ENCODE measurements around the gene NPY.
A peak's percentile ranks its signal among the peaks of the same experiment; 100 is the strongest.

NPY gene

DNA sequence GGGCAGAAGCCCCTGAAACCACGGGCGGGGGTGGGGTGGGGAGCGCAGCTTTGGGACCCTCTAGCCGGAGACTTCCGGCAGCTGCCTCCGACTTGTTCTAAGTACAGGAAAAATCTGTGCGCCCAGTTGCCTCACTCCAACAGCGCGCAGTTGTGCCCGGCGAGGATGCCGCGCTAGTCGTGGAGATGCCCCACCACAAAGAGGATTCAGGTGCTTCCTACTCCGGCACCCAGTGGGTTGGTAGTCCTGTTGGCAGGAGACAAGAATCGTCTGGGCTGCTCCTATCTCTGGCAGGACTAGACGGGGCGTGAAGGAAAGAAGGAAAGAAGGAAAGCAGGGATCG, 465 bp upstream of the NPY start:
- Histone ChIP-seq H3K4me3 (replicated peaks; ENCODE audit: low read depth, low read length) (peak overlapping the region; percentile 2; the same call in 1 of the 2 replicates), H3K27me3 (replicated peaks; ENCODE audit: control insufficient read depth, insufficient read depth, low read length) (peaks cover 3% of the 10 kb centered on the region), H3K36me3 (ENCODE audit: control insufficient read depth, insufficient read depth, low read length) (no peaks in the 10 kb centered on the region)
- DNase-seq (ENCODE audit: extremely low read depth, insufficient read length): peak; percentile 19
- TF ChIP-seq, protein P1, sequence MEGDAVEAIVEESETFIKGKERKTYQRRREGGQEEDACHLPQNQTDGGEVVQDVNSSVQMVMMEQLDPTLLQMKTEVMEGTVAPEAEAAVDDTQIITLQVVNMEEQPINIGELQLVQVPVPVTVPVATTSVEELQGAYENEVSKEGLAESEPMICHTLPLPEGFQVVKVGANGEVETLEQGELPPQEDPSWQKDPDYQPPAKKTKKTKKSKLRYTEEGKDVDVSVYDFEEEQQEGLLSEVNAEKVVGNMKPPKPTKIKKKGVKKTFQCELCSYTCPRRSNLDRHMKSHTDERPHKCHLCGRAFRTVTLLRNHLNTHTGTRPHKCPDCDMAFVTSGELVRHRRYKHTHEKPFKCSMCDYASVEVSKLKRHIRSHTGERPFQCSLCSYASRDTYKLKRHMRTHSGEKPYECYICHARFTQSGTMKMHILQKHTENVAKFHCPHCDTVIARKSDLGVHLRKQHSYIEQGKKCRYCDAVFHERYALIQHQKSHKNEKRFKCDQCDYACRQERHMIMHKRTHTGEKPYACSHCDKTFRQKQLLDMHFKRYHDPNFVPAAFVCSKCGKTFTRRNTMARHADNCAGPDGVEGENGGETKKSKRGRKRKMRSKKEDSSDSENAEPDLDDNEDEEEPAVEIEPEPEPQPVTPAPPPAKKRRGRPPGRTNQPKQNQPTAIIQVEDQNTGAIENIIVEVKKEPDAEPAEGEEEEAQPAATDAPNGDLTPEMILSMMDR (IDR thresholded peaks at IDR 0.05; ENCODE audit: insufficient read depth, low read length, poor library complexity, severe bottlenecking): no peak

DNA sequence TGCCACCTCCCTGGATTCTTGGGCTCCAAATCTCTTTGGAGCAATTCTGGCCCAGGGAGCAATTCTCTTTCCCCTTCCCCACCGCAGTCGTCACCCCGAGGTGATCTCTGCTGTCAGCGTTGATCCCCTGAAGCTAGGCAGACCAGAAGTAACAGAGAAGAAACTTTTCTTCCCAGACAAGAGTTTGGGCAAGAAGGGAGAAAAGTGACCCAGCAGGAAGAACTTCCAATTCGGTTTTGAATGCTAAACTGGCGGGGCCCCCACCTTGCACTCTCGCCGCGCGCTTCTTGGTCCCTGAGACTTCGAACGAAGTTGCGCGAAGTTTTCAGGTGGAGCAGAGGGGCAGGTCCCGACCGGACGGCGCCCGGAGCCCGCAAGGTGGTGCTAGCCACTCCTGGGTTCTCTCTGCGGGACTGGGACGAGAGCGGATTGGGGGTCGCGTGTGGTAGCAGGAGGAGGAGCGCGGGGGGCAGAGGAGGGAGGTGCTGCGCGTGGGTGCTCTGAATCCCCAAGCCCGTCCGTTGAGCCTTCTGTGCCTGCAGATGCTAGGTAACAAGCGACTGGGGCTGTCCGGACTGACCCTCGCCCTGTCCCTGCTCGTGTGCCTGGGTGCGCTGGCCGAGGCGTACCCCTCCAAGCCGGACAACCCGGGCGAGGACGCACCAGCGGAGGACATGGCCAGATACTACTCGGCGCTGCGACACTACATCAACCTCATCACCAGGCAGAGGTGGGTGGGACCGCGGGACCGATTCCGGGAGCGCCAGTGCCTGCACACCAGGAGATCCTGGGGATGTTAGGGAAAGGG, 913 bp downstream of the NPY start:
- TF ChIP-seq, protein P1 (IDR thresholded peaks at IDR 0.05; ENCODE audit: insufficient read depth, low read length, poor library complexity, severe bottlenecking): no peak
- Histone ChIP-seq H3K36me3 (ENCODE audit: control insufficient read depth, insufficient read depth, low read length) (no peaks in the 10 kb centered on the region), H3K4me3 (replicated peaks; ENCODE audit: low read depth, low read length) (no peak overlapping the region), H3K27me3 (replicated peaks; ENCODE audit: control insufficient read depth, insufficient read depth, low read length) (peaks cover 3% of the 10 kb centered on the region)
- peak; percentile 18 for DNase-seq (ENCODE audit: extremely low read depth, insufficient read length)

DNA sequence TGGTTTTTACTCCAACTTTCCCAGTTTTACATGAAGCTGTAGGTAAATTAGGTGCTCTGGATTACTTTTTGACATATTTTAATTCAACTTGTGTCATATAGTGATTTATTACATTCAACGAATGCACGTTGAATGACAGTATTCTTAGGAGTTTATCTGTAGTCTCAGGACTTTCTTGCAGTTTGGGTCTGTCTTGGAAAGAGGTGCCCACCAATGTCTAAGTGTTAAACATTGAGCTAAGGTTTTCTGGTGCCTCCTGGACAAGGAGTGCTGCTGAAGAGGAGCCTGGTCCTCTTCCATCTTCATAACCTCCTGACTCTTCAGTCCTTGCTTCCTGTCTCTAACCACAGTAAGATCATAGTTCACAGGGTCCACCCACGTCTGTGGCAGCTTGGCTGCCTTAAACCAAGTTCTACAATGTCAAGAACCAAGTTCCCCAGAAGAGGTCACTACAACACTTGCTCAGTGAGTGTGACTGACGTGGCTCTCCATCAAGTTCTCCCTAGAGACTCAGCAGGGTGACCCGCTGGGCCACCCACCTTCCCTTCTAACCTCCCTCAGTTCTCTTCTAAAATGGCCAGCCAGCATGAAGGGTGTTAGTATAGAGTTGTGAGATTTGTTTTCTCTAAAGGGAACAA, 6.1 kb downstream of the NPY start:
- DNase-seq (ENCODE audit: extremely low read depth, insufficient read length): peak; percentile 49
- TF ChIP-seq, protein P1 (IDR thresholded peaks at IDR 0.05; ENCODE audit: insufficient read depth, low read length, poor library complexity, severe bottlenecking): peak; percentile 53
- Histone ChIP-seq H3K36me3 (ENCODE audit: control insufficient read depth, insufficient read depth, low read length) (no peaks in the 10 kb centered on the region), H3K4me3 (replicated peaks; ENCODE audit: low read depth, low read length) (no peak overlapping the region), H3K27me3 (replicated peaks; ENCODE audit: control insufficient read depth, insufficient read depth, low read length) (no peaks in the 10 kb centered on the region; the same call in 1 of the 2 replicates)

DNA sequence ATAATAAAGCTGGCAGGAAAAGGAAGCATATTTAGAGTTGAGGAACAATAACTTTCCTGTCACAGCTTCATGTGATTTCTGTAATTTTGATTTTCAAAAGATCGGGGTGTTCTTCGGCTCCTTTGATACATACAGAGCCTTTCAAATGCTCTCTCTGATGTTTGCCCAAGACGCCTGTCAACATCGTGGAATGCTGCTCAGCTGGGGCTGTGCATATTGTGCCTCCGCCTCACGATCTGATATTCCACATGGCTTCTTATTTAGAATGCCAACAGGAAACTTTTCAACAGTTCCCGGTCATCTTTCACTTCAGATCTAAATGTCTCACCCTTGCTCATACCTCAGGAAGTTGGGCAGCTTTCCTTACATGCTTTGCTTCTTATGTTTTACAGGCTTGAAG, 7.3 kb downstream of the NPY start:
- TF ChIP-seq, protein P1 (IDR thresholded peaks at IDR 0.05; ENCODE audit: insufficient read depth, low read length, poor library complexity, severe bottlenecking): no peak
- H3K27me3 ChIP-seq (replicated peaks; ENCODE audit: control insufficient read depth, insufficient read depth, low read length): no peaks in the 10 kb centered on the region
- no peaks in the 10 kb centered on the region for H3K36me3 ChIP-seq (ENCODE audit: control insufficient read depth, insufficient read depth, low read length)
- H3K4me3 ChIP-seq (replicated peaks; ENCODE audit: low read depth, low read length): no peak overlapping the region
- DNase-seq (ENCODE audit: extremely low read depth, insufficient read length): no peak

DNA sequence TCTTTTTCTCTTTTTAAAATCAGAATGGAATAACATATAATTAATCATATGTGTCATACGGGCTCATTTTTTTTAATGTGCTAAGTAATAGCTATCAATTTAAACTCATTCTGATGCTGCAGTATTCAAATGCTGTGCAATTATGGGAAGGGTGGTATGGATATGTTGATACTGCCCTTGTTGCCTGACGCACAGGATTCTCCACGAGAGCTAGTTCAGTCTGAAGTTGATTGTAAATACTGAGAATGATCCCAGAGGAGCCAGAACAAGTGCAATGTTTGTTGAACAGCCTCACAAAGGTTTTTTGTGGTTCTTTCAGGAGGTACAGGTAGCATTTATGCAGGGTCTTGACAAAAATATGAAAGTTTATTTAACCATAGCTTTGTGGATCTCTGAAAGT, 13.4 kb downstream of the NPY start:
- no peak for DNase-seq (ENCODE audit: extremely low read depth, insufficient read length)
- TF ChIP-seq, protein P1 (IDR thresholded peaks at IDR 0.05; ENCODE audit: insufficient read depth, low read length, poor library complexity, severe bottlenecking): no peak
- H3K4me3 ChIP-seq (replicated peaks; ENCODE audit: low read depth, low read length): no peak overlapping the region
- H3K27me3 ChIP-seq (replicated peaks; ENCODE audit: control insufficient read depth, insufficient read depth, low read length): no peaks in the 10 kb centered on the region; the same call in 1 of the 2 replicates
- H3K36me3 ChIP-seq (ENCODE audit: control insufficient read depth, insufficient read depth, low read length): no peaks in the 10 kb centered on the region

All from GM06990 (cell line).